K562 (cell line): ENCODE measurements around the gene PDCD7. TPM values are rescaled to one million over a fixed set of nuclear protein-coding genes. Genes with fewer than 3 reads are reported as not detected.
"Not testable (repeated sequence)": the region's sequence is repeated elsewhere in the genome, so short reads cannot be mapped to it uniquely, and the experiment has no call there.

ENCODE experiments used
- ATAC-seq: fragments of 200-7000 bp; cut with Tn5 transposase; 3 replicates; pipeline ENCODE4 v1.9.1; 2020; ENCODE audit warnings: moderate library complexity
- BruUV-seq: library from RNA; stranded (reverse); fragments of 400-500 nt; replicated peaks from 2 replicates; lab custom pipeline; 2021; lab: Mats Ljungman, UMichigan
- CTCF ChIA-PET: fragments of 300-600 bp; formaldehyde crosslinking; extraction: SDS; loops from one replicate; lab custom pipeline; 2021; ENCODE audit warnings: low intra/inter-chr PET ratio; lab: Yijun Ruan, JAX
- POLR2A ChIA-PET: fragments of 300-600, 350-650 bp; sonication (Branson Sonifier 250); formaldehyde crosslinking; extraction: SDS; loops from one replicate; lab custom pipeline; 2021; ENCODE audit warnings: antibody characterized with exemption, inconsistent platforms; lab: Yijun Ruan, JAX
- DNase-seq, 4 experiments: peaks; one replicate each; pipeline versions ENCODE4 v3.0.0 to v3.0.0-alpha.2; 2011 to 2018; ENCODE audit warnings: low spot score in 3 of 4, mixed read lengths in 3 of 4; ENCODE audit errors: extremely low read depth in 1 of 4
- FAIRE-seq: peaks from 2 replicates; lab custom pipeline; 2011; peaks lifted over from hg19 to GRCh38; lab: Jason Lieb, UNC
- H2AFZ ChIP-seq: 2 replicates; pipeline ENCODE4 v1.6.0; 2011; ENCODE audit warnings: low read depth, low read length, control low read depth, inconsistent platforms
- H3K27ac ChIP-seq: fragments of 200-600 bp; 3 replicates; pipeline ENCODE4 v1.8.0; 2011; ENCODE audit warnings: low read depth, mild to moderate bottlenecking, control low read depth, inconsistent platforms, low read length, moderate library complexity, mixed read lengths; ENCODE audit errors: extremely low read depth
- H3K27me3 ChIP-seq, 2 experiments: fragments of 300-600 bp in 1 of 2; 2 replicates in 1 of 2; 3 replicates in 1 of 2; pipeline versions ENCODE4 v1.6.0 to v1.8.0; 2011; ENCODE audit warnings: inconsistent platforms in 2 of 2, low read length in 2 of 2, mild to moderate bottlenecking in 1 of 2, mixed read lengths in 1 of 2, moderate library complexity in 1 of 2; ENCODE audit not compliant: control insufficient read depth in 2 of 2, insufficient read depth in 2 of 2
- H3K36me3 ChIP-seq: fragments of 300-600 bp; 3 replicates; pipeline ENCODE4 v1.8.0; 2011; ENCODE audit warnings: mild to moderate bottlenecking, low read length, inconsistent platforms; ENCODE audit not compliant: control insufficient read depth, insufficient read depth
- H3K4me1 ChIP-seq, 2 experiments: fragments of 200-600 bp in 1 of 2; replicated peaks in 1 of 2; 2 replicates in 1 of 2; 3 replicates in 1 of 2; pipeline versions ENCODE4 v1.5.1 to v1.8.0; 2011; ENCODE audit warnings: inconsistent platforms in 2 of 2, low read length in 2 of 2, mild to moderate bottlenecking in 1 of 2, mixed read lengths in 1 of 2, moderate library complexity in 1 of 2; ENCODE audit not compliant: control insufficient read depth in 2 of 2, insufficient read depth in 2 of 2
- H3K4me2 ChIP-seq: 2 replicates; pipeline ENCODE4 v1.6.1; 2011; ENCODE audit warnings: low read length, control low read depth, inconsistent platforms, mixed read lengths; ENCODE audit not compliant: insufficient read depth
- H3K4me3 ChIP-seq: fragments of 200-600 bp; sonication (generic), shearing (Covaris generic); 2 replicates; pipeline ENCODE4 v1.5.1; 2016; ENCODE audit warnings: control low read depth, inconsistent platforms
- H3K79me2 ChIP-seq: fragments of 200-600 bp; 3 replicates; pipeline ENCODE4 v1.8.0; 2011; ENCODE audit warnings: low read length, inconsistent platforms; ENCODE audit not compliant: control insufficient read depth, insufficient read depth
- H3K9ac ChIP-seq, 2 experiments: 2 replicates each; pipeline versions ENCODE4 v1.6.0 to v1.6.1; 2011; ENCODE audit warnings: low read depth in 2 of 2, low read length in 2 of 2, control low read depth in 1 of 2, inconsistent platforms in 1 of 2, mild to moderate bottlenecking in 1 of 2, mixed read lengths in 1 of 2; ENCODE audit not compliant: insufficient read depth in 1 of 2
- H3K9me1 ChIP-seq: one replicate; pipeline ENCODE4 v1.6.0; 2011; ENCODE audit warnings: inconsistent platforms, mild to moderate bottlenecking, low read length, moderate library complexity; ENCODE audit not compliant: control insufficient read depth, insufficient read depth
- H3K9me3 ChIP-seq: replicated peaks from 2 replicates; pipeline ENCODE4 v1.5.1; 2011; ENCODE audit warnings: low read depth, low read length, inconsistent platforms; ENCODE audit not compliant: control insufficient read depth, insufficient read depth
- H4K20me1 ChIP-seq: replicated peaks from 2 replicates; pipeline ENCODE4 v1.6.1; 2011; ENCODE audit warnings: low read length, inconsistent platforms, mixed read lengths; ENCODE audit not compliant: control insufficient read depth, insufficient read depth
- MEIS2 ChIP-seq: fragments of 450-650 bp; IDR thresholded peaks from 2 replicates; pipeline ENCODE4 v1.6.1; 2014; ENCODE audit warnings: mild to moderate bottlenecking; ENCODE audit not compliant: partially characterized antibody
- WGBS: fragments of 100-300 bp; shearing (Covaris generic); methylation state at CpG from one replicate; pipeline ENCODE4 v1.1.6; 2016; ENCODE audit warnings: low coverage, mixed read lengths; ENCODE audit not compliant: insufficient coverage; ENCODE audit errors: missing lambda C conversion rate; 5-methylcytosine and 5-hydroxymethylcytosine counted together
- in situ Hi-C: fragments of 300-500 bp; cut with MboI; formaldehyde crosslinking; loops from 4 replicates; pipeline ENCODE4 v1.15.0; 2018; ENCODE audit warnings: inconsistent platforms, mixed read lengths
- intact Hi-C: fragments of 100-400 bp; cut with micrococcal nuclease; formaldehyde crosslinking; loops from 2 replicates; pipeline ENCODE4 v1.14.2; 2022
- polyA plus RNA-seq, 8 experiments: library from polyadenylated mRNA; depleted of rRNA in 4 of 8; stranded (reverse) in 5 of 8; unstranded in 3 of 8; fragments of >200 nt; fragmentation: Nextera tagmentation in 2 of 8; fragmentation: Illumina TruSeq in 1 of 8; extraction: Ambion mirVana in 2 of 8; extraction: Trizol in 1 of 8; gene quantifications; 2 replicates each; pipeline versions ENCODE4 v1.2.1 to v1.2.3, GENCODE V29; 2011 to 2014; ENCODE audit warnings: inconsistent platforms in 1 of 8, missing spikeins in 1 of 8
- total RNA-seq, 7 experiments: library from RNA; depleted of rRNA in 6 of 7; stranded (reverse); fragments of >200 nt in 6 of 7; fragmentation: Illumina TruSeq in 2 of 7; extraction: Trizol in 2 of 7; gene quantifications; 2 replicates each; pipeline versions ENCODE4 v1.2.1 to v1.2.3, GENCODE V29; 2011 to 2021; ENCODE audit warnings: low replicate concordance in 1 of 7
- TF ChIP-seq, protein P1 (sequence below): fragments of 450-650 bp; IDR thresholded peaks from 2 replicates; pipeline ENCODE4 v1.6.1; 2016
- TF ChIP-seq, protein P2 (sequence below), 2 experiments: IDR thresholded peaks in 1 of 2; conservative IDR thresholded peaks in 1 of 2; 2 replicates each; pipeline ENCODE4 v1.6.1; 2016; ENCODE audit warnings: low read depth in 2 of 2, mild to moderate bottlenecking in 1 of 2, missing compliant biosample characterization in 1 of 2, missing genetic modification characterization in 1 of 2, moderate library complexity in 1 of 2

Gene PDCD7
- total and polyA plus RNA-seq, 9 of the 15 experiments (the other 6 are each of a cell fraction or from before 2014, with no cell fraction given), result 11.8 to 30.2 (median 18.8) TPM

DNA sequence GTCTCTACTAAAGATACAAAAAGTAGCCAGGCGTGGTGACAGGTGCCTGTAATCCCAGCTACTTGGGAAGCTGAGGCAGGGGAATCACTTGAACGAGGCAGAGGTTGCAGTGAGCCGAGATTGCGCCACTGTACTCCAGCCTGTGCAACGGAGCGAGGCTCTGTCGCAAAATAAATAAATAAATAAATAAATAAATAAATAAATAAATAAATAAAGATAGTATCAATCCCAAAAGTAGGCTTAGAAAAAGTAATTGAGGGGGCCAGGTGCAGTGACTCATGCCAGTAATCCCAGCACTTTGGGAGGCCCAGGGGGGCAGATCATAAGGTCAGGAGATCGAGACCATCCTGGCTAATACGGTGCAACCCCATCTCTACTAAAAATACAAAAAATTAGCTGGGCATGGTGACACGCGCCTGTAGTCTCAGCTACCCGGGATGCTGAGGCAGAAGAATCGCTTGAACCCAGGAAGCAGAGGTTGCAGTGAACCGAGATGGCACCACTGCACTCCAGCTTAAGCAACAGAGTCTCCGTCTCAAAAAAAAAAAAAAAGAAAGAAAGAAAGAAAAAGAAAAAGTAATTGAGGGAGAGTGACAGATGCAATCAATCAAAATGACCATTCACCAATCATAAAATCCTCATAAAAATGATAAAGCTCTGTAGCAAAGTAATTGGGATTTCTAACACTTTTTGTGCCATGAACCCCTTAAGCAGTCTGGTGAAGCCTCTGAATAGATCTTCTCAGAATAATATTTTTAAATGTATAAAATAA is 48.2 kb upstream of the PDCD7 start:
- H3K9me3 ChIP-seq, FAIRE-seq, H3K4me3 ChIP-seq, H3K4me2 ChIP-seq, H3K27ac ChIP-seq, ATAC-seq, DNase-seq, H3K9ac ChIP-seq, H3K9me1 ChIP-seq, H4K20me1 ChIP-seq, BruUV-seq, H3K27me3 ChIP-seq, in situ Hi-C loops, H2AFZ ChIP-seq: not testable (repeated sequence)
- peaks cover 53% of the 10 kb centered on the region; the same call in 2 of the 3 replicates for H3K36me3 ChIP-seq
- H3K79me2 ChIP-seq, result peaks cover 58% of the 10 kb centered on the region
- TF ChIP-seq, protein P1, sequence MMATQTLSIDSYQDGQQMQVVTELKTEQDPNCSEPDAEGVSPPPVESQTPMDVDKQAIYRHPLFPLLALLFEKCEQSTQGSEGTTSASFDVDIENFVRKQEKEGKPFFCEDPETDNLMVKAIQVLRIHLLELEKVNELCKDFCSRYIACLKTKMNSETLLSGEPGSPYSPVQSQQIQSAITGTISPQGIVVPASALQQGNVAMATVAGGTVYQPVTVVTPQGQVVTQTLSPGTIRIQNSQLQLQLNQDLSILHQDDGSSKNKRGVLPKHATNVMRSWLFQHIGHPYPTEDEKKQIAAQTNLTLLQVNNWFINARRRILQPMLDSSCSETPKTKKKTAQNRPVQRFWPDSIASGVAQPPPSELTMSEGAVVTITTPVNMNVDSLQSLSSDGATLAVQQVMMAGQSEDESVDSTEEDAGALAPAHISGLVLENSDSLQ, result peak; percentile 47
- peak; percentile 49 for TF ChIP-seq MEIS2
- TF ChIP-seq, protein P2, sequence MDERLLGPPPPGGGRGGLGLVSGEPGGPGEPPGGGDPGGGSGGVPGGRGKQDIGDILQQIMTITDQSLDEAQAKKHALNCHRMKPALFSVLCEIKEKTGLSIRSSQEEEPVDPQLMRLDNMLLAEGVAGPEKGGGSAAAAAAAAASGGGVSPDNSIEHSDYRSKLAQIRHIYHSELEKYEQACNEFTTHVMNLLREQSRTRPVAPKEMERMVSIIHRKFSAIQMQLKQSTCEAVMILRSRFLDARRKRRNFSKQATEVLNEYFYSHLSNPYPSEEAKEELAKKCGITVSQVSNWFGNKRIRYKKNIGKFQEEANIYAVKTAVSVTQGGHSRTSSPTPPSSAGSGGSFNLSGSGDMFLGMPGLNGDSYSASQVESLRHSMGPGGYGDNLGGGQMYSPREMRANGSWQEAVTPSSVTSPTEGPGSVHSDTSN (CRISPR knock-in tag; IDR thresholded peaks at IDR 0.05; ENCODE audit: low read depth), result not testable (repeated sequence)
- TF ChIP-seq, protein P2 (tag; conservative IDR thresholded peaks at IDR 0.05; ENCODE audit: low read depth), result peak; percentile 73
- peaks cover 8 to 12% of the 10 kb centered on the region in 2 experiments; a peak in 4 of 5 replicates for H3K4me1 ChIP-seq
- ChIA-PET CTCF (interaction anchor here (0.6 kb wide), 1 partner anchor 1222 kb away, joined by 3 read pairs; no protein-coding TSS in a partner anchor), POLR2A (interaction anchor here (1.1 to 1.7 kb wide), 3 partner anchors 12 to 123 kb away, joined by 5 to 7 read pairs (median 5); partner anchors contain the start of gene RNU5B-1)
- 95% methylated on average over 11 of the region's 15 CpGs for WGBS
- intact Hi-C loops, result loop anchor here (5.0 kb wide), 1 partner anchor 149 kb away; no protein-coding TSS in a partner anchor
